Smooth muscle cell (in vitro differentiated cells): Measurements from ENCODE around the gene SLCO1C1. TPM values are rescaled to one million over a fixed set of nuclear protein-coding genes. Genes with fewer than 3 reads are reported as not detected.

Experiments used
- DNase-seq: peaks from one replicate; lab custom pipeline; 2025; ENCODE audit not compliant: unreplicated experiment; lab: John Stamatoyannopoulos, UW
- H2AFZ ChIP-seq: fragments of 200-600 bp; sonication (generic); 2 replicates; pipeline ENCODE4 v1.6.0; 2016; ENCODE audit warnings: antibody characterized with exemption, low read depth, mild to moderate bottlenecking
- H3F3A ChIP-seq: fragments of 200-600 bp; sonication (generic); 2 replicates; pipeline ENCODE4 v1.6.0; 2017; ENCODE audit warnings: antibody characterized with exemption, low read depth
- H3K27ac ChIP-seq: fragments of 200-600 bp; sonication (generic); 2 replicates; pipeline ENCODE4 v1.5.1; 2016; ENCODE audit warnings: low read depth, mild to moderate bottlenecking
- H3K27me3 ChIP-seq: fragments of 200-600 bp; sonication (generic); 2 replicates; pipeline ENCODE4 v1.6.1; 2016; ENCODE audit warnings: low read depth, mild to moderate bottlenecking
- H3K36me3 ChIP-seq: fragments of 200-600 bp; sonication (generic); 2 replicates; pipeline ENCODE4 v1.5.1; 2016; ENCODE audit warnings: low read depth
- H3K4me1 ChIP-seq: fragments of 200-600 bp; sonication (generic); 2 replicates; pipeline ENCODE4 v1.5.1; 2016; ENCODE audit warnings: low read depth
- H3K4me2 ChIP-seq: fragments of 200-600 bp; sonication (generic); 2 replicates; pipeline ENCODE4 v1.6.0; 2016; ENCODE audit warnings: mild to moderate bottlenecking
- H3K4me3 ChIP-seq: fragments of 200-600 bp; sonication (generic); 2 replicates; pipeline ENCODE4 v1.5.1; 2016; ENCODE audit warnings: mild to moderate bottlenecking
- H3K79me2 ChIP-seq: fragments of 200-600 bp; sonication (generic); 2 replicates; pipeline ENCODE4 v1.6.0; 2016; ENCODE audit warnings: low read depth, mild to moderate bottlenecking
- H3K9ac ChIP-seq: fragments of 200-600 bp; sonication (generic); 2 replicates; pipeline ENCODE4 v1.6.0; 2016; ENCODE audit warnings: low read depth
- H3K9me3 ChIP-seq: fragments of 200-600 bp; sonication (generic); replicated peaks from 2 replicates; pipeline ENCODE4 v1.5.1; 2016; ENCODE audit warnings: low read depth
- H4K20me1 ChIP-seq: fragments of 200-600 bp; sonication (generic); 2 replicates; pipeline ENCODE4 v1.6.0; 2016; ENCODE audit warnings: low read depth
- WGBS: methylation state at CpG from one replicate; pipeline ENCODE4 v1.1.7; 2016; ENCODE audit warnings: low lambda C conversion rate; 5-methylcytosine and 5-hydroxymethylcytosine counted together
- polyA plus RNA-seq: library from polyadenylated mRNA; unstranded; fragments of >200 nt; fragmentation: Nextera tagmentation; extraction: Ambion mirVana; gene quantifications from 2 replicates; pipeline ENCODE4 v1.2.1, GENCODE V29; 2016
- total RNA-seq: library from RNA; depleted of rRNA; stranded (reverse); fragments of >200 nt; gene quantifications from 2 replicates; pipeline ENCODE4 v1.2.3, GENCODE V29; 2014
- TF ChIP-seq, protein P1 (sequence below): fragments of 200-600 bp; sonication (generic); IDR thresholded peaks from 2 replicates; pipeline ENCODE4 v1.5.1; 2017; ENCODE audit warnings: borderline replicate concordance, mild to moderate bottlenecking, antibody characterized with exemption; ENCODE audit not compliant: insufficient read depth, poor library complexity, severe bottlenecking

SLCO1C1 gene
- total and polyA plus RNA-seq, 2 experiments from 2014 or later, result 2.3 TPM; not detected in 1

DNA sequence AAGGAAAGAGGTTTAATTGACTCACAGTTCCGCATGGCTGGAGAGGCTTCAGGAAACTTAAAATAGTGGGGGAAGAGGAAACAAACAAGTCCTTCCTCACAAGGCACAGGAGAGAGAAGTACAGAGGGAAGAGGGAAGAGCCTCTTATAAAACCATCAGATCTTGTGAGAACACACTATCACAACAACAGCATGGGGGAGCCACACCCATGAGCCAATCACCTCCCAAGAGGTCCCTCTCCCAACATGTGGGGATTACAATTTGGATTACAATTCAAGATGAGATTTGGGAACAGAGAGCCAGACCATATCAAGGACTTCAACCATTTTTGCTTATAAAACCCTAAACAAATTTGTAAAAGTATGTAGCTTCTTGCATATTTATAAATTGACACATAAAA lies 45.8 kb downstream of the SLCO1C1 start:
- Histone ChIP-seq H3K9ac (no peak overlapping the region), H3K9me3 (no peaks in the 10 kb centered on the region), H3K79me2 (no peaks in the 10 kb centered on the region), H3K27me3 (no peaks in the 10 kb centered on the region), H3F3A (no peaks in the 10 kb centered on the region), H3K27ac (no peak overlapping the region), H3K4me1 (no peaks in the 10 kb centered on the region), H3K4me2 (no peak overlapping the region), H3K4me3 (no peak overlapping the region), H3K36me3 (no peaks in the 10 kb centered on the region), H2AFZ (no peak overlapping the region), H4K20me1 (no peaks in the 10 kb centered on the region)
- no peak for DNase-seq
- TF ChIP-seq, protein P1, sequence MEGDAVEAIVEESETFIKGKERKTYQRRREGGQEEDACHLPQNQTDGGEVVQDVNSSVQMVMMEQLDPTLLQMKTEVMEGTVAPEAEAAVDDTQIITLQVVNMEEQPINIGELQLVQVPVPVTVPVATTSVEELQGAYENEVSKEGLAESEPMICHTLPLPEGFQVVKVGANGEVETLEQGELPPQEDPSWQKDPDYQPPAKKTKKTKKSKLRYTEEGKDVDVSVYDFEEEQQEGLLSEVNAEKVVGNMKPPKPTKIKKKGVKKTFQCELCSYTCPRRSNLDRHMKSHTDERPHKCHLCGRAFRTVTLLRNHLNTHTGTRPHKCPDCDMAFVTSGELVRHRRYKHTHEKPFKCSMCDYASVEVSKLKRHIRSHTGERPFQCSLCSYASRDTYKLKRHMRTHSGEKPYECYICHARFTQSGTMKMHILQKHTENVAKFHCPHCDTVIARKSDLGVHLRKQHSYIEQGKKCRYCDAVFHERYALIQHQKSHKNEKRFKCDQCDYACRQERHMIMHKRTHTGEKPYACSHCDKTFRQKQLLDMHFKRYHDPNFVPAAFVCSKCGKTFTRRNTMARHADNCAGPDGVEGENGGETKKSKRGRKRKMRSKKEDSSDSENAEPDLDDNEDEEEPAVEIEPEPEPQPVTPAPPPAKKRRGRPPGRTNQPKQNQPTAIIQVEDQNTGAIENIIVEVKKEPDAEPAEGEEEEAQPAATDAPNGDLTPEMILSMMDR, result no peak
- 96% methylated on average over 1 of the region's 1 CpG for WGBS

DNA sequence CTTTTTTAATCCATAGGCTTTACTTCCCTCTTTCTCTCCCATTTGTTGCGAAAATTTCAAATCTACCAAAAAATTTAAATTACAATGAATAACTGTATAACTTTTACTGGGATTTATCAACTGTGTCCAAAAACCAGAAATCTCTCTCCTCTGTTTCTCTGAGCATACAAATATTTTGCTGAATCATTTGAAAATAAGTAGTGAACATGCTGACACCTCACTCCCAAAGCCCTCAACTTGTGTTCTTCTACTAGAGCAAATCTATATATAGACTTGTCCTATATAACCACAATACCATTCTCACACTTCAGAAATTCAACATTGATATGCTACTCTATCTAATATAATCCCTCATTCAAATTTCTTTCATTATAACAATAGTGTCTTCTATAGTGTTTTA lies 53.1 kb downstream of the SLCO1C1 start:
- Histone ChIP-seq H4K20me1 (no peaks in the 10 kb centered on the region), H3K9ac (no peak overlapping the region), H2AFZ (no peak overlapping the region), H3K4me1 (no peaks in the 10 kb centered on the region), H3K36me3 (no peaks in the 10 kb centered on the region), H3K4me3 (no peak overlapping the region), H3K27me3 (no peaks in the 10 kb centered on the region), H3F3A (no peaks in the 10 kb centered on the region), H3K9me3 (no peaks in the 10 kb centered on the region), H3K4me2 (no peak overlapping the region), H3K79me2 (no peaks in the 10 kb centered on the region), H3K27ac (no peak overlapping the region)
- TF ChIP-seq, protein P1, result no peak
- WGBS, result 100% methylated on average over 1 of the region's 1 CpG
- DNase-seq, result no peak

DNA sequence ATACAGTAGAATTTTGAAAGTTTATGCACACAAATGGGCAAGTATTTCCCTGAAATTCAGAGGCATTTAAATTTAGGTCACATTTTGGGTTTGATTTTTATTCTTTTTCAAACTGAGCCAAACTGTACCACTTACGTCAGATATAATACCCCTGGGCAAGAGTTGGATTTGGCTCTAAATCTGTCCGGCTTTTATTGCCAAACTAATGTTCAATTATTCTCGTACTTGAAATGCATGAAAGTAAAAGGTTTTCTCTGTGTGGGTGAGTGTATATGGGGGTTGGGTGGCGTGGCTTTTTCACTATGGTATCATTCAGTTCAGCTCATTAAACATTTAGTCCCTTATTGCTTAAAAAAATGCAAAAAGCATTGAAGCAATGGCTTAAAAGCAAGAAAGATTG lies 55.9 kb downstream of the SLCO1C1 start:
- H3K9ac ChIP-seq, result no peak overlapping the region
- H3K36me3 ChIP-seq, result no peaks in the 10 kb centered on the region
- H3K27ac ChIP-seq, result no peak overlapping the region
- TF ChIP-seq, protein P1, result no peak
- no peak overlapping the region for H2AFZ ChIP-seq
- no peaks in the 10 kb centered on the region for H4K20me1 ChIP-seq
- H3K79me2 ChIP-seq, result no peaks in the 10 kb centered on the region
- 85% methylated on average over 4 of the region's 4 CpGs for WGBS
- no peaks in the 10 kb centered on the region for H3K4me1 ChIP-seq
- H3K9me3 ChIP-seq, result no peaks in the 10 kb centered on the region
- DNase-seq, result no peak
- H3F3A ChIP-seq, result no peaks in the 10 kb centered on the region
- no peak overlapping the region for H3K4me2 ChIP-seq
- H3K27me3 ChIP-seq, result no peaks in the 10 kb centered on the region
- no peak overlapping the region for H3K4me3 ChIP-seq

DNA sequence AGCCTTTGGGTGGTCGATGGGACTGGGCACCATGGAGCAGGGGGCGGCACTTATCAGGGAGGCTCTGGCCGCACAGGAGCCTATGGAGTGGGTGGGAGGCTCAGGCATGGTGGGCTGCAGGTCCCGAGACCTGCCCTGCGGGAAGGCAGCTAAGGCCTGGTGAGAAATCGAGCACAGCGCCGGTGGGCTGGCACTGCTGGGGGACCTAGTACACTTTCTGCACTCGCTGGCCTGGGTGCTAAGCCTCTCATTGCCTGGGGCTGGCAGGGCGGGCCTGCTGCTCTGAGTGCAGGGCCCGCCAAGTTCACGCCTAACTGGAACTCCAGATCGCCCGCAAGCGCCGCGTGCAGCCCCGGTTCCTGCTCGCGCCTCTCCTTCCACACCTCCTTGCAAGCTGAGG lies 82.3 kb downstream of the SLCO1C1 start:
- H3K9ac ChIP-seq, result no peak overlapping the region
- H3F3A ChIP-seq, result no peaks in the 10 kb centered on the region
- TF ChIP-seq, protein P1, result no peak
- no peaks in the 10 kb centered on the region for H3K79me2 ChIP-seq
- H3K27me3 ChIP-seq, result no peaks in the 10 kb centered on the region
- no peak overlapping the region for H3K4me3 ChIP-seq
- 94% methylated on average over 19 of the region's 20 CpGs for WGBS
- H3K9me3 ChIP-seq, result no peaks in the 10 kb centered on the region
- no peak for DNase-seq
- no peaks in the 10 kb centered on the region for H3K4me1 ChIP-seq
- H4K20me1 ChIP-seq, result no peaks in the 10 kb centered on the region
- H2AFZ ChIP-seq, result no peak overlapping the region
- H3K36me3 ChIP-seq, result no peaks in the 10 kb centered on the region
- H3K27ac ChIP-seq, result no peak overlapping the region
- H3K4me2 ChIP-seq, result no peak overlapping the region
